GM23338 (cell line): ENCODE results near the gene LNPEP. TPM values are rescaled to one million over a fixed set of nuclear protein-coding genes. Genes with fewer than 3 reads are reported as not detected.

ENCODE experiments used
- ATAC-seq: fragments of 200-7000 bp; cut with Tn5 transposase; 3 replicates; pipeline ENCODE4 v1.9.1; 2020
- DNase-seq: peaks from one replicate; pipeline ENCODE4 v3.0.0-alpha.2; 2015; ENCODE audit warnings: low spot score
- H2AFZ ChIP-seq: fragments of 200-600 bp; sonication (generic); 2 replicates; pipeline ENCODE4 v1.8.0; 2016; ENCODE audit warnings: antibody characterized with exemption, mild to moderate bottlenecking, moderate library complexity
- H3F3A ChIP-seq: fragments of 200-600 bp; sonication (generic); replicated peaks from 2 replicates; pipeline ENCODE4 v1.8.0; 2017; ENCODE audit warnings: antibody characterized with exemption, mixed run types, low read depth
- H3K27ac ChIP-seq: fragments of 200-600 bp; sonication (generic); 2 replicates; pipeline ENCODE4 v1.6.1; 2016; ENCODE audit warnings: low read depth
- H3K27me3 ChIP-seq: fragments of 200-600 bp; sonication (generic); 2 replicates; pipeline ENCODE4 v1.8.0; 2016; ENCODE audit warnings: mild to moderate bottlenecking, mixed run types, moderate library complexity; ENCODE audit not compliant: insufficient read depth
- H3K36me3 ChIP-seq: fragments of 200-600 bp; sonication (generic); 2 replicates; pipeline ENCODE4 v1.8.0; 2016; ENCODE audit warnings: mild to moderate bottlenecking; ENCODE audit not compliant: insufficient read depth
- H3K4me1 ChIP-seq: fragments of 200-600 bp; sonication (generic); 2 replicates; pipeline ENCODE4 v1.8.0; 2016; ENCODE audit warnings: mild to moderate bottlenecking, moderate library complexity; ENCODE audit not compliant: insufficient read depth
- H3K4me2 ChIP-seq: fragments of 200-600 bp; sonication (generic); 2 replicates; pipeline ENCODE4 v1.7.1; 2017; ENCODE audit warnings: mixed run types
- H3K4me3 ChIP-seq: fragments of 200-600 bp; sonication (generic); 2 replicates; pipeline ENCODE4 v1.6.1; 2016; ENCODE audit warnings: mixed run types
- H3K79me2 ChIP-seq: fragments of 200-600 bp; sonication (generic); replicated peaks from 2 replicates; pipeline ENCODE4 v1.8.0; 2017; ENCODE audit warnings: mild to moderate bottlenecking; ENCODE audit not compliant: insufficient read depth
- H3K9me2 ChIP-seq: fragments of 200-600 bp; sonication (generic); 2 replicates; pipeline ENCODE4 v1.8.0; 2017; ENCODE audit not compliant: insufficient read depth
- H4K20me1 ChIP-seq: fragments of 200-600 bp; sonication (generic); replicated peaks from 2 replicates; pipeline ENCODE4 v1.8.0; 2017; ENCODE audit warnings: mild to moderate bottlenecking; ENCODE audit not compliant: insufficient read depth
- H3K27ac Mint-ChIP-seq: 2 replicates; pipeline ENCODE4 v1.8.0; 2020; ENCODE audit warnings: inconsistent platforms, mild to moderate bottlenecking, moderate library complexity, mixed read lengths
- H3K27me3 Mint-ChIP-seq: 3 replicates; pipeline ENCODE4 v1.8.0; 2022; ENCODE audit warnings: low read depth, mild to moderate bottlenecking, moderate library complexity, mixed read lengths, inconsistent platforms; ENCODE audit not compliant: insufficient read depth, poor library complexity
- H3K36me3 Mint-ChIP-seq: 3 replicates; pipeline ENCODE4 v1.8.0; 2021; ENCODE audit warnings: low read depth, mild to moderate bottlenecking, inconsistent platforms, moderate library complexity, mixed read lengths
- H3K4me1 Mint-ChIP-seq: 3 replicates; pipeline ENCODE4 v1.8.0; 2020; ENCODE audit warnings: mild to moderate bottlenecking, inconsistent platforms, mixed read lengths
- H3K4me3 Mint-ChIP-seq: 3 replicates; pipeline ENCODE4 v1.8.0; 2021; ENCODE audit warnings: moderate library complexity, mild to moderate bottlenecking, inconsistent platforms, mixed read lengths
- H3K9me3 Mint-ChIP-seq: 3 replicates; pipeline ENCODE4 v1.8.0; 2020; ENCODE audit warnings: moderate library complexity, mild to moderate bottlenecking, inconsistent platforms, mixed read lengths
- CREB1 ChIP-seq: fragments of 250-450 bp; sonication (Bioruptor Pico); IDR thresholded peaks from 2 replicates; pipeline ENCODE4 v1.5.0; 2020; ENCODE audit warnings: low read depth, mild to moderate bottlenecking, moderate library complexity
- EZH2 ChIP-seq: fragments of 200-600 bp; sonication (generic); IDR thresholded peaks from one replicate; pipeline ENCODE4 v1.8.0; 2017; ENCODE audit warnings: antibody characterized with exemption, mild to moderate bottlenecking, low read depth; ENCODE audit not compliant: unreplicated experiment
- EZH2phosphoT487 ChIP-seq: fragments of 200-600 bp; sonication (generic); IDR thresholded peaks from one replicate; pipeline ENCODE4 v1.8.1; 2018; ENCODE audit warnings: antibody characterized with exemption; ENCODE audit not compliant: unreplicated experiment
- JUNB ChIP-seq: IDR thresholded peaks from one replicate; pipeline ENCODE4 v1.6.1; 2016; ENCODE audit warnings: antibody characterized with exemption; ENCODE audit not compliant: unreplicated experiment
- NANOG ChIP-seq: IDR thresholded peaks from 2 replicates; pipeline ENCODE4 v1.6.1; 2016; ENCODE audit warnings: antibody characterized with exemption, borderline replicate concordance
- POLR2AphosphoS5 ChIP-seq: IDR thresholded peaks from 2 replicates; pipeline ENCODE4 v1.6.1; 2016; ENCODE audit warnings: antibody characterized with exemption, low read depth
- STAT1 ChIP-seq: IDR thresholded peaks from one replicate; pipeline ENCODE4 v1.6.1; 2016; ENCODE audit warnings: antibody characterized with exemption; ENCODE audit not compliant: unreplicated experiment
- ZNF114 ChIP-seq: fragments of 250-450 bp; sonication (Bioruptor Pico); IDR thresholded peaks from 2 replicates; pipeline ENCODE4 v1.5.0; 2020; ENCODE audit warnings: mild to moderate bottlenecking, moderate library complexity
- ZNF331 ChIP-seq: fragments of 250-450 bp; sonication (Bioruptor Pico); IDR thresholded peaks from 2 replicates; pipeline ENCODE4 v1.5.0; 2020; ENCODE audit warnings: low read depth, mild to moderate bottlenecking, moderate library complexity
- ZNF462 ChIP-seq: fragments of 250-450 bp; sonication (Bioruptor Pico); IDR thresholded peaks from 2 replicates; pipeline ENCODE4 v1.5.0; 2020; ENCODE audit warnings: mild to moderate bottlenecking, moderate library complexity
- polyA plus RNA-seq: library from polyadenylated mRNA; unstranded; fragments of >200 nt; fragmentation: Nextera tagmentation; extraction: Ambion mirVana; gene quantifications from 2 replicates; pipeline ENCODE4 v1.2.1, GENCODE V29; 2016
- total RNA-seq: library from RNA; depleted of rRNA; stranded (reverse); fragments of >200 nt; shearing (Covaris generic); gene quantifications from 2 replicates; pipeline ENCODE4 v1.2.3, GENCODE V29; 2014
- TF ChIP-seq, protein P1 (sequence below): IDR thresholded peaks from 2 replicates; pipeline ENCODE4 v1.6.1; 2016; ENCODE audit warnings: antibody characterized with exemption
- TF ChIP-seq, protein P2 (sequence below): IDR thresholded peaks from one replicate; pipeline ENCODE4 v1.6.1; 2018; ENCODE audit warnings: antibody characterized with exemption; ENCODE audit not compliant: unreplicated experiment
- TF ChIP-seq, protein P3 (sequence below), 2 experiments: fragments of 200-600 bp in 1 of 2; sonication (generic) in 1 of 2; conservative IDR thresholded peaks; 2 replicates each; pipeline versions ENCODE4 v1.5.1 to v1.6.1; 2016 to 2017; ENCODE audit warnings: antibody characterized with exemption in 2 of 2, low read depth in 2 of 2, mild to moderate bottlenecking in 2 of 2, moderate library complexity in 1 of 2

LNPEP gene
- total and polyA plus RNA-seq, 2 experiments from 2014 or later: 1.2 to 8.3 TPM

GRCh38 chr5:97019435-97020117, 83.7 kb downstream of the LNPEP start:
- Mint-ChIP-seq H3K4me1 (peaks cover 14% of the 10 kb centered on the region), H3K9me3 (no peaks in the 10 kb centered on the region), H3K36me3 (no peaks in the 10 kb centered on the region), H3K4me3 (no peak overlapping the region), H3K27me3 (peaks cover 2% of the 10 kb centered on the region), H3K27ac (no peak overlapping the region; the same call in 1 of the 2 replicates)
- H3K4me3 ChIP-seq: no peak overlapping the region
- no peak overlapping the region for H3K4me2 ChIP-seq
- TF ChIP-seq POLR2AphosphoS5 (no peak), ZNF114 (CRISPR knock-in tag) (no peak), JUNB (no peak), NANOG (no peak), ZNF462 (CRISPR knock-in tag) (no peak), STAT1 (no peak), EZH2 (no peak), CREB1 (CRISPR knock-in tag) (no peak), EZH2phosphoT487 (no peak), ZNF331 (CRISPR knock-in tag) (no peak)
- TF ChIP-seq, protein P1, sequence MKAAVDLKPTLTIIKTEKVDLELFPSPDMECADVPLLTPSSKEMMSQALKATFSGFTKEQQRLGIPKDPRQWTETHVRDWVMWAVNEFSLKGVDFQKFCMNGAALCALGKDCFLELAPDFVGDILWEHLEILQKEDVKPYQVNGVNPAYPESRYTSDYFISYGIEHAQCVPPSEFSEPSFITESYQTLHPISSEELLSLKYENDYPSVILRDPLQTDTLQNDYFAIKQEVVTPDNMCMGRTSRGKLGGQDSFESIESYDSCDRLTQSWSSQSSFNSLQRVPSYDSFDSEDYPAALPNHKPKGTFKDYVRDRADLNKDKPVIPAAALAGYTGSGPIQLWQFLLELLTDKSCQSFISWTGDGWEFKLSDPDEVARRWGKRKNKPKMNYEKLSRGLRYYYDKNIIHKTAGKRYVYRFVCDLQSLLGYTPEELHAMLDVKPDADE: no peak
- TF ChIP-seq, protein P2, sequence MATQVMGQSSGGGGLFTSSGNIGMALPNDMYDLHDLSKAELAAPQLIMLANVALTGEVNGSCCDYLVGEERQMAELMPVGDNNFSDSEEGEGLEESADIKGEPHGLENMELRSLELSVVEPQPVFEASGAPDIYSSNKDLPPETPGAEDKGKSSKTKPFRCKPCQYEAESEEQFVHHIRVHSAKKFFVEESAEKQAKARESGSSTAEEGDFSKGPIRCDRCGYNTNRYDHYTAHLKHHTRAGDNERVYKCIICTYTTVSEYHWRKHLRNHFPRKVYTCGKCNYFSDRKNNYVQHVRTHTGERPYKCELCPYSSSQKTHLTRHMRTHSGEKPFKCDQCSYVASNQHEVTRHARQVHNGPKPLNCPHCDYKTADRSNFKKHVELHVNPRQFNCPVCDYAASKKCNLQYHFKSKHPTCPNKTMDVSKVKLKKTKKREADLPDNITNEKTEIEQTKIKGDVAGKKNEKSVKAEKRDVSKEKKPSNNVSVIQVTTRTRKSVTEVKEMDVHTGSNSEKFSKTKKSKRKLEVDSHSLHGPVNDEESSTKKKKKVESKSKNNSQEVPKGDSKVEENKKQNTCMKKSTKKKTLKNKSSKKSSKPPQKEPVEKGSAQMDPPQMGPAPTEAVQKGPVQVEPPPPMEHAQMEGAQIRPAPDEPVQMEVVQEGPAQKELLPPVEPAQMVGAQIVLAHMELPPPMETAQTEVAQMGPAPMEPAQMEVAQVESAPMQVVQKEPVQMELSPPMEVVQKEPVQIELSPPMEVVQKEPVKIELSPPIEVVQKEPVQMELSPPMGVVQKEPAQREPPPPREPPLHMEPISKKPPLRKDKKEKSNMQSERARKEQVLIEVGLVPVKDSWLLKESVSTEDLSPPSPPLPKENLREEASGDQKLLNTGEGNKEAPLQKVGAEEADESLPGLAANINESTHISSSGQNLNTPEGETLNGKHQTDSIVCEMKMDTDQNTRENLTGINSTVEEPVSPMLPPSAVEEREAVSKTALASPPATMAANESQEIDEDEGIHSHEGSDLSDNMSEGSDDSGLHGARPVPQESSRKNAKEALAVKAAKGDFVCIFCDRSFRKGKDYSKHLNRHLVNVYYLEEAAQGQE: no peak
- TF ChIP-seq, protein P3, sequence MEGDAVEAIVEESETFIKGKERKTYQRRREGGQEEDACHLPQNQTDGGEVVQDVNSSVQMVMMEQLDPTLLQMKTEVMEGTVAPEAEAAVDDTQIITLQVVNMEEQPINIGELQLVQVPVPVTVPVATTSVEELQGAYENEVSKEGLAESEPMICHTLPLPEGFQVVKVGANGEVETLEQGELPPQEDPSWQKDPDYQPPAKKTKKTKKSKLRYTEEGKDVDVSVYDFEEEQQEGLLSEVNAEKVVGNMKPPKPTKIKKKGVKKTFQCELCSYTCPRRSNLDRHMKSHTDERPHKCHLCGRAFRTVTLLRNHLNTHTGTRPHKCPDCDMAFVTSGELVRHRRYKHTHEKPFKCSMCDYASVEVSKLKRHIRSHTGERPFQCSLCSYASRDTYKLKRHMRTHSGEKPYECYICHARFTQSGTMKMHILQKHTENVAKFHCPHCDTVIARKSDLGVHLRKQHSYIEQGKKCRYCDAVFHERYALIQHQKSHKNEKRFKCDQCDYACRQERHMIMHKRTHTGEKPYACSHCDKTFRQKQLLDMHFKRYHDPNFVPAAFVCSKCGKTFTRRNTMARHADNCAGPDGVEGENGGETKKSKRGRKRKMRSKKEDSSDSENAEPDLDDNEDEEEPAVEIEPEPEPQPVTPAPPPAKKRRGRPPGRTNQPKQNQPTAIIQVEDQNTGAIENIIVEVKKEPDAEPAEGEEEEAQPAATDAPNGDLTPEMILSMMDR (conservative IDR thresholded peaks at IDR 0.05; ENCODE audit: low read depth in 2 of 2): no peak
- no peaks in the 10 kb centered on the region for H3K27me3 ChIP-seq
- H3K4me1 ChIP-seq: peaks cover 4% of the 10 kb centered on the region; the same call in 1 of the 2 replicates
- H2AFZ ChIP-seq: no peak overlapping the region
- H4K20me1 ChIP-seq: no peaks in the 10 kb centered on the region
- ATAC-seq: peak; percentile 50
- no peak overlapping the region for H3K27ac ChIP-seq
- no peaks in the 10 kb centered on the region for H3F3A ChIP-seq
- H3K79me2 ChIP-seq: no peaks in the 10 kb centered on the region
- 0 out of 2 replicates have a peak, but pooled peaks cover 4% of the 10 kb centered on the region for H3K9me2 ChIP-seq
- H3K36me3 ChIP-seq: no peaks in the 10 kb centered on the region
- DNase-seq: peak; percentile 62
